ENCODE results near the gene HAPSTR1. TPM values are rescaled to one million over a fixed set of nuclear protein-coding genes. Genes with fewer than 3 reads are reported as not detected.

HAPSTR1 gene
- total and polyA plus RNA-seq, 4 donors, result 6.5 to 46.5 (median 17.7) TPM

- no peak overlapping the region for H3K9ac ChIP-seq (ENCODE audit: low read depth in 1 of 2, low read length in 2 of 2)
- WGBS, result 81% methylated on average over 5 of the region's 5 CpGs
- peak overlapping the region in 1 of 2 donors; percentile 29 for H3K27ac ChIP-seq (ENCODE audit: low read depth in 1 of 2, low read length in 2 of 2)
- no peak for DNase-seq (ENCODE audit: low spot score)
- no peaks in the 10 kb centered on the region for H3K27me3 ChIP-seq (ENCODE audit: control insufficient read depth in 4 of 4, insufficient read depth in 4 of 4, low read length in 3 of 4)
- H3K36me3 ChIP-seq (ENCODE audit: control insufficient read depth in 4 of 4, insufficient read depth in 3 of 4, low read depth in 1 of 4, low read length in 3 of 4), result peaks cover 2 to 18% (median 16%) of the 10 kb centered on the region in 4 donors
- H3K4me3 ChIP-seq (ENCODE audit: low read depth in 1 of 3, low read length in 3 of 3), result no peak overlapping the region
- no peaks in the 10 kb centered on the region for H3K9me3 ChIP-seq (ENCODE audit: control insufficient read depth in 4 of 4, low read length in 3 of 4)
- H3K4me1 ChIP-seq (ENCODE audit: control insufficient read depth in 4 of 4, insufficient read depth in 4 of 4, low read length in 3 of 4), result peaks cover 14 to 53% (median 48%) of the 10 kb centered on the region in 4 donors
- no peak for TF ChIP-seq GABPA (IDR thresholded peaks at IDR 0.05 in 1 of 2, conservative IDR thresholded peaks at IDR 0.05 in 1 of 2)
- no peak for TF ChIP-seq REST (IDR thresholded peaks at IDR 0.05)
- TF ChIP-seq EGR1 (IDR thresholded peaks at IDR 0.05; ENCODE audit: low read depth in 2 of 2), result no peak
Observed at GRCh38 chr16:9114112-9114511, 22.7 kb downstream of the HAPSTR1 start.

GRCh38 chr16:9114842-9115241 lies 23.4 kb downstream of the HAPSTR1 start:
- Histone ChIP-seq H3K27me3 (ENCODE audit: control insufficient read depth in 4 of 4, insufficient read depth in 4 of 4, low read length in 3 of 4) (no peaks in the 10 kb centered on the region), H3K36me3 (ENCODE audit: control insufficient read depth in 4 of 4, insufficient read depth in 3 of 4, low read depth in 1 of 4, low read length in 3 of 4) (peaks cover 2 to 18% (median 16%) of the 10 kb centered on the region in 4 donors), H3K4me3 (ENCODE audit: low read depth in 1 of 3, low read length in 3 of 3) (no peak overlapping the region), H3K9me3 (ENCODE audit: control insufficient read depth in 4 of 4, low read length in 3 of 4) (no peaks in the 10 kb centered on the region), H3K9ac (ENCODE audit: low read depth in 1 of 2, low read length in 2 of 2) (no peak overlapping the region), H3K4me1 (ENCODE audit: control insufficient read depth in 4 of 4, insufficient read depth in 4 of 4, low read length in 3 of 4) (peaks cover 14 to 46% (median 41%) of the 10 kb centered on the region in 4 donors), H3K27ac (ENCODE audit: low read depth in 1 of 2, low read length in 2 of 2) (no peak overlapping the region)
- TF ChIP-seq FOXA2 (IDR thresholded peaks at IDR 0.05) (no peak), RXRA (IDR thresholded peaks at IDR 0.05) (no peak), HNF4G (IDR thresholded peaks at IDR 0.05) (no peak), TAF1 (conservative IDR thresholded peaks at IDR 0.05) (no peak)
- WGBS, result 99% methylated on average over 3 of the region's 3 CpGs
- DNase-seq (ENCODE audit: low spot score), result no peak

GRCh38 chr16:9115277-9115676 lies 23.8 kb downstream of the HAPSTR1 start:
- Histone ChIP-seq H3K27me3 (ENCODE audit: control insufficient read depth in 4 of 4, insufficient read depth in 4 of 4, low read length in 3 of 4) (no peaks in the 10 kb centered on the region), H3K27ac (ENCODE audit: low read depth in 1 of 2, low read length in 2 of 2) (no peak overlapping the region), H3K4me3 (ENCODE audit: low read depth in 1 of 3, low read length in 3 of 3) (no peak overlapping the region), H3K4me1 (ENCODE audit: control insufficient read depth in 4 of 4, insufficient read depth in 4 of 4, low read length in 3 of 4) (peaks cover 14 to 42% (median 37%) of the 10 kb centered on the region in 4 donors), H3K9ac (ENCODE audit: low read depth in 1 of 2, low read length in 2 of 2) (no peak overlapping the region), H3K36me3 (ENCODE audit: control insufficient read depth in 4 of 4, insufficient read depth in 3 of 4, low read depth in 1 of 4, low read length in 3 of 4) (peaks cover 2 to 17% (median 15%) of the 10 kb centered on the region in 4 donors), H3K9me3 (ENCODE audit: control insufficient read depth in 4 of 4, low read length in 3 of 4) (no peaks in the 10 kb centered on the region)
- 90% methylated on average over 3 of the region's 3 CpGs for WGBS
- DNase-seq (ENCODE audit: low spot score), result no peak
- TF ChIP-seq MAX (IDR thresholded peaks at IDR 0.05) (no peak), HNF4A (conservative IDR thresholded peaks at IDR 0.05) (no peak), TAF1 (conservative IDR thresholded peaks at IDR 0.05) (no peak)

DNA sequence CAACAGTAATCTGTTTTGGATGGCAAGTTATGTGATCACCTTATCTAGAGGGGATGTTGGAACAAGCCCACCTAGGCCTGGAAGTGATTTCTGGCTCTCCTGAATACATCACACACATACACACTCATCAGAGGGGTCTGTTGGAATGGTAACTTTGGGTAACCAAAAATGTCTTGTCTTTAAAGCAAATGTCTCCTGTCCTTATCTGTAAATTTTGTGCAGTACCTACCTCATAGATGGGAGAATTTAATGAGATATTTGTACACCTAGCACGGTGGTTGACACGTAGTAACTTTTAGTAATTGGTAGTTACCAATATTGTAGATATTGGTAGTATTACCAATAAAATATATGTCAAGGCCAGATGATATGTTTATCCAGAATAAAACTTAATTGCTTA lies 24.7 kb downstream of the HAPSTR1 start:
- no peak for TF ChIP-seq REST (IDR thresholded peaks at IDR 0.05)
- no peak for TF ChIP-seq ATF3 (IDR thresholded peaks at IDR 0.05)
- no peak for TF ChIP-seq RXRA (IDR thresholded peaks at IDR 0.05)
- no peak for TF ChIP-seq JUND (IDR thresholded peaks at IDR 0.05)
- no peak for TF ChIP-seq SP1 (IDR thresholded peaks at IDR 0.05)
- TF ChIP-seq YY1 (IDR thresholded peaks at IDR 0.05), result no peak
- 97% methylated on average over 2 of the region's 2 CpGs for WGBS
- H3K36me3 ChIP-seq (ENCODE audit: control insufficient read depth in 4 of 4, insufficient read depth in 3 of 4, low read depth in 1 of 4, low read length in 3 of 4), result peaks cover 2 to 17% (median 15%) of the 10 kb centered on the region in 4 donors
- no peaks in the 10 kb centered on the region for H3K27me3 ChIP-seq (ENCODE audit: control insufficient read depth in 4 of 4, insufficient read depth in 4 of 4, low read length in 3 of 4)
- DNase-seq (ENCODE audit: low spot score), result no peak
- no peaks in the 10 kb centered on the region for H3K9me3 ChIP-seq (ENCODE audit: control insufficient read depth in 4 of 4, low read length in 3 of 4)
- H3K4me1 ChIP-seq (ENCODE audit: control insufficient read depth in 4 of 4, insufficient read depth in 4 of 4, low read length in 3 of 4), result peaks cover 12 to 36% (median 31%) of the 10 kb centered on the region in 4 donors
- H3K27ac ChIP-seq (ENCODE audit: low read depth in 1 of 2, low read length in 2 of 2), result no peak overlapping the region
- H3K9ac ChIP-seq (ENCODE audit: low read depth in 1 of 2, low read length in 2 of 2), result no peak overlapping the region
- H3K4me3 ChIP-seq (ENCODE audit: low read depth in 1 of 3, low read length in 3 of 3), result no peak overlapping the region

All from liver (tissue), 9 donors.